ENCODE results near the gene ANO7. TPM values are rescaled to one million over a fixed set of nuclear protein-coding genes. Genes with fewer than 3 reads are reported as not detected.

The ANO7 gene
- total and polyA plus RNA-seq, 5 donors from 2014 or later: 0.17 TPM; not detected in 4

DNA sequence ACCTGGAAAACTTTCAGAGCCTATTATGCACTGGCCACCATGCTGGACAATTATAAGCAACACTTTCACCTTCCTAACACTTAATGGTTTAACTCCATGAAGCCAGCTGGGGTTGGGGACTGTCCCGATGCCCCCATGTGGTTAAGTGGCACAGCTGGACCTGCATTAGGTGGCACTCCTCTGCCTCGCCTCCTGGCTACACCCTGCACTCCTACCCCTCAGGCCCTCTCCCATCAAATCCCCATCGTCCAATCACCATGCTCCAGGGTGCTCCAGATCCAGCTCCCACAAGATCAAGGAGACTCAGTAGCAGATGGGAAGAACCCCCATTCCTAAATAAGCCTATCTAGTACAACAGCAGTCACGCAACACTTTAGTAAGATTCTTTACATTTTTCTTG, 73.2 kb downstream of the ANO7 start:
- no peak for ATAC-seq (ENCODE audit: low read depth in 2 of 2)
- Histone ChIP-seq H3K4me1 (ENCODE audit: control insufficient read depth, insufficient read depth, low read length, poor library complexity, severe bottlenecking) (no peaks in the 10 kb centered on the region), H3K27ac (ENCODE audit: insufficient read depth, low read length, poor library complexity, severe bottlenecking) (no peak overlapping the region), H3K9me3 (ENCODE audit: control insufficient read depth in 2 of 2, low read length in 2 of 2) (no peaks in the 10 kb centered on the region), H3K36me3 (ENCODE audit: control insufficient read depth, insufficient read depth, low read length) (peaks cover 65% of the 10 kb centered on the region), H3K4me3 (ENCODE audit: low read depth, low read length) (no peak overlapping the region), H3K27me3 (ENCODE audit: control insufficient read depth, insufficient read depth, low read length) (no peaks in the 10 kb centered on the region)
- H3K27me3 Mint-ChIP-seq: no peaks in the 10 kb centered on the region
- no peak overlapping the region for H3K4me3 Mint-ChIP-seq
- no peaks in the 10 kb centered on the region for H3K9me3 Mint-ChIP-seq
- peak overlapping the region in 1 of 3 donors; percentile 74 for H3K27ac Mint-ChIP-seq
- H3K4me1 Mint-ChIP-seq: peaks cover 6 to 9% (median 8%) of the 10 kb centered on the region in 4 donors
- DNase-seq: no peak
- peaks cover 47% of the 10 kb centered on the region for H3K36me3 Mint-ChIP-seq

DNA sequence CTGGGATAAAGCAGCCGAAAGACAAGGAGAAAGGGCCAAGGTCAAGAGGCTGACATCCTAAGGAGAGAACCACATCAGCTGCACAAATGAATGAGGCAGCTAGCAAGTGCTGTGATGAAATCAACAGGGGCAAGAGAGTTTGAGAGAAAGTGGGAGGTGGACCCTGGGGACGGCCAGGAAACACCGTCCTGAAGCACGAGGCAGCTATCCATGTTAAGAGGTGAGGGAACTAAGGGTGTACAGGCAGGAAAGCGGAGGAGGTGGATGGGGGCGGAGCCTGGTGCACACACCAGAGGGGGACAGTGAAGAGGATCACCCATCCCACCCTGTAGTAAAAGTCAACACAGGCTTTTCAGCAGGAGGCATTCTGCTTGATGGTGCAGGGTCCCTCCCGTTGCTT, 74.6 kb downstream of the ANO7 start:
- Mint-ChIP-seq H3K4me1 (peaks cover 6 to 14% (median 10%) of the 10 kb centered on the region in 4 donors), H3K4me3 (no peak overlapping the region), H3K9me3 (no peaks in the 10 kb centered on the region), H3K27ac (peak overlapping the region in 1 of 3 donors; percentile 26), H3K27me3 (no peaks in the 10 kb centered on the region), H3K36me3 (peaks cover 38% of the 10 kb centered on the region)
- ATAC-seq (ENCODE audit: low read depth in 2 of 2) (no peak), DNase-seq (no peak)
- Histone ChIP-seq H3K27ac (ENCODE audit: insufficient read depth, low read length, poor library complexity, severe bottlenecking) (no peak overlapping the region), H3K4me3 (ENCODE audit: low read depth, low read length) (no peak overlapping the region), H3K27me3 (ENCODE audit: control insufficient read depth, insufficient read depth, low read length) (no peaks in the 10 kb centered on the region), H3K36me3 (ENCODE audit: control insufficient read depth, insufficient read depth, low read length) (peaks cover 64% of the 10 kb centered on the region), H3K9me3 (ENCODE audit: control insufficient read depth in 2 of 2, low read length in 2 of 2) (no peaks in the 10 kb centered on the region), H3K4me1 (ENCODE audit: control insufficient read depth, insufficient read depth, low read length, poor library complexity, severe bottlenecking) (no peaks in the 10 kb centered on the region)

DNA sequence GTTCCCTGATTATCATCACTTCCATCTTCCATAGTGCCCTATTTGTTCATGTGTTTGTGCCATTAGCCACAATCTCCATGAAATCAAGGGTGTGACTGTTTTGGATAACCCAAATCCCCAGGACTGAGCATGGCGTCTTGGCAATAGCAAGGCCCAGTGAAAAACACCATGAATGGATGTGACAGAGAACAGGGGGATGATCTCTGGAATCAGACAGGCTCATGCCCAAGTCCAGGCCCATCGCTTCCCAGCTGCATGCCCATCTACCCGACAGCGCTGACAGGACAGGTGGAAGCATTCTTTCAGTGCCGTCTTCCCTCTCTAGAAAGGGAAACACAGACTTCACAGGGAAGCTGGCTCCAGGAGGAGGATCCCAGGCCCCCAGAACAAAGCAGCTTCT, 77.0 kb downstream of the ANO7 start:
- H3K9me3 ChIP-seq (ENCODE audit: control insufficient read depth in 2 of 2, low read length in 2 of 2): no peaks in the 10 kb centered on the region
- H3K4me1 ChIP-seq (ENCODE audit: control insufficient read depth, insufficient read depth, low read length, poor library complexity, severe bottlenecking): peaks cover under 1% of the 10 kb centered on the region
- Mint-ChIP-seq H3K27me3 (peaks cover 4% of the 10 kb centered on the region), H3K36me3 (peaks cover 28% of the 10 kb centered on the region), H3K4me1 (peaks cover 11 to 22% (median 13%) of the 10 kb centered on the region in 4 donors), H3K27ac (no peak overlapping the region), H3K4me3 (no peak overlapping the region), H3K9me3 (no peaks in the 10 kb centered on the region)
- H3K4me3 ChIP-seq (ENCODE audit: low read depth, low read length): no peak overlapping the region
- H3K27ac ChIP-seq (ENCODE audit: insufficient read depth, low read length, poor library complexity, severe bottlenecking): no peak overlapping the region
- ATAC-seq (ENCODE audit: low read depth in 2 of 2) (no peak), DNase-seq (no peak)
- no peaks in the 10 kb centered on the region for H3K27me3 ChIP-seq (ENCODE audit: control insufficient read depth, insufficient read depth, low read length)
- peaks cover 51% of the 10 kb centered on the region for H3K36me3 ChIP-seq (ENCODE audit: control insufficient read depth, insufficient read depth, low read length)

DNA sequence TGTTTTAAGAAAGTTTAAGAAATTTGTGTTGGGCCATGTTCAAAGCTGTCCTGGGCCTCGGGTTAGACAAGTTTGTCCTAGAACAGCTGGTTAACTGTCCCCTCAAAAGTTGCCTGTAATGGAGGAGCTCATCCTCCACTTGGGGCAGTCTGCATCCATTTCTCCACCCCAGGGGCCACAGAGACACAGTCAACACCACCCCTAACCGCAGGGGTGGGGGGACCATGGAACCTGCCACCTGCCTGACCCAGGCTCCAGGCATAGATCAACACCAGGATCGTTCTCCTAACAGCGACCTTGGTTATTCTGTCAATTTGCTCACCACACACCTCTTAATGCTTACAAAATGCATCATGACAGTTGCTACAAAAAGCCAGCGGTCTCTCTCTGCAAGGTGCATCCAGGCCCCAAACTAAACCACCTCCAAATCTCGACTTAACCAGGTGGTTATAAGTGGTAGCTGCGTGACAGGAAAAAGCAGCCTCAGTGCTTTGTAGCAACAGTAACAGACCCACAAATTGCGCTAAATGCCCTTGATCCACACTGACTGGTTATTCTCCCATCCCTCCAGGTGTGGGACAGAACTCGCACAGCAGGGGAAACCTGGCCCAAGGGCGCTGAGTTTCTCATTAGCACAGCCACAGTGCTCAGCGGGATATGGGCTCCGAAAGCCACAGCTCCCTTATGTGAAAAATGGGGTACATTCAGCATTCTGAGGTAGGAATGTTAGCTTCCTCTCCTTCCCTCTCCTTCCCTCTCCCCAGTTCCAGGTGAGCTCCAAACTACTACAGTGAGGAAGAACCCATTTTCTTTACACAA, 79.0 kb downstream of the ANO7 start:
- ATAC-seq (ENCODE audit: low read depth in 2 of 2) (no peak), DNase-seq (no peak)
- H3K4me1 Mint-ChIP-seq: peaks cover 18 to 34% (median 24%) of the 10 kb centered on the region in 4 donors
- Histone ChIP-seq H3K27ac (ENCODE audit: insufficient read depth, low read length, poor library complexity, severe bottlenecking) (no peak overlapping the region), H3K4me3 (ENCODE audit: low read depth, low read length) (no peak overlapping the region), H3K9me3 (ENCODE audit: control insufficient read depth in 2 of 2, low read length in 2 of 2) (no peaks in the 10 kb centered on the region), H3K36me3 (ENCODE audit: control insufficient read depth, insufficient read depth, low read length) (peaks cover 31% of the 10 kb centered on the region), H3K4me1 (ENCODE audit: control insufficient read depth, insufficient read depth, low read length, poor library complexity, severe bottlenecking) (peaks cover 16% of the 10 kb centered on the region), H3K27me3 (ENCODE audit: control insufficient read depth, insufficient read depth, low read length) (no peaks in the 10 kb centered on the region)
- peak overlapping the region in 1 of 3 donors; percentile 5 for H3K27ac Mint-ChIP-seq
- no peaks in the 10 kb centered on the region for H3K9me3 Mint-ChIP-seq
- H3K4me3 Mint-ChIP-seq: peak overlapping the region in 2 of 4 donors; percentile 17 to 70
- H3K27me3 Mint-ChIP-seq: peaks cover 4% of the 10 kb centered on the region
- peaks cover 15% of the 10 kb centered on the region for H3K36me3 Mint-ChIP-seq

DNA sequence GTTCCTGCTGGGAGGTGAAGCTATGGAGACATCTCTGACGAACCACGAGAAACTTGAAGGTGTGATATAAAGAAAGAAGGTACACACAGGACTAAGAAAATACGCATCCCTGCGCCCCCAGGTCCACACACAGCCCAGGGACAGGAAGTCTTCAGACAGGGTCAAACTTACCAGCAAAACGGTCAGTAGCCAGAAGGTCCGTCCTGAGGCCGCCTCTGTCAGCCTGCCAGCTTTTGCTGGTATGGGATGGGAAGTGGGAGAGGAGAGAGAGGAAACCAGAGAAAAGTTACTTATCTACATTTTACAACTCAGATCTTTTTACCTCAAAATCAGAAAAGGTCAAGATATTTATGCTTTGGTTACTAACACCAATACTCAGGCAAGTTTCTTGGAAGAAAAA, 79.8 kb downstream of the ANO7 start:
- Mint-ChIP-seq H3K9me3 (no peaks in the 10 kb centered on the region), H3K4me1 (peaks cover 20 to 38% (median 23%) of the 10 kb centered on the region in 4 donors), H3K4me3 (peak overlapping the region in 2 of 4 donors; percentile 86 to 96), H3K36me3 (peaks cover 6% of the 10 kb centered on the region), H3K27ac (no peak overlapping the region), H3K27me3 (peaks cover 4% of the 10 kb centered on the region)
- H3K4me1 ChIP-seq (ENCODE audit: control insufficient read depth, insufficient read depth, low read length, poor library complexity, severe bottlenecking): peaks cover 22% of the 10 kb centered on the region
- DNase-seq: no peak
- no peak for ATAC-seq (ENCODE audit: low read depth in 2 of 2)
- H3K36me3 ChIP-seq (ENCODE audit: control insufficient read depth, insufficient read depth, low read length): peaks cover 23% of the 10 kb centered on the region
- H3K4me3 ChIP-seq (ENCODE audit: low read depth, low read length): no peak overlapping the region
- H3K27ac ChIP-seq (ENCODE audit: insufficient read depth, low read length, poor library complexity, severe bottlenecking): no peak overlapping the region
- no peaks in the 10 kb centered on the region for H3K9me3 ChIP-seq (ENCODE audit: control insufficient read depth in 2 of 2, low read length in 2 of 2)
- no peaks in the 10 kb centered on the region for H3K27me3 ChIP-seq (ENCODE audit: control insufficient read depth, insufficient read depth, low read length)

DNA sequence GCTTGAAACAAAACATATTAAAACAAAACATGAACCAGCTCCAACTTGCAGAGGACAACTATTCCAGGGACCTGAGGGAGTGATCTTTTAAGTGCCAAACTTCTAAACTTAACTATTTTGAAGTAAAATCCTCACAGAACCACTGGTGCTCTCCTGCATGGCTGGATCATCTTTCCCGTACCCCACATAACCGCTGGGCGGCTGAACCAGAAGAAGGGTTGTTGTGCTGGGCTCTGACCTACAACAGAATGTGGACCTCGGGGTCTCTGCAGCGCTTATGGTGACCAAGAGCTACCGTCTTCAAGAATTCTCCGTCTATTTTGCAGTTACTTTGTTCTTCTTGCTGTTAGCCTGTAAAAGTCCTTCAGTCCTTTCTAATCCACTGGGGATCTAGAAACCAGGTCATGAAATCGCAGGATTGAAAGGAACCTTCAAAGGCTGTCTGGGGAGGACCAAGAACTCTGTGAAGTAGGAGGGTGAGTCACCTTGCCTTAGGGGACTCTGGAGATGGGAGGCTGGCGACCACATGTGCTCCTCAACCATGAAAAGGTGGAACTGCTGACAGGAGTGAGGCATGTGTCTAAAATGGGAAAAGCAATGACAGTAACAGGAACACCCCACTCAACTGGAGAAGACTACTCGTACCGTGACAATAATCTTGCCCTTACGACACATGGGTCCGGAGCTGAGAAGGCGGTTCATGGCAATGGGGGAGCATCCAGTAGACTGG, 80.4 kb downstream of the ANO7 start:
- Histone ChIP-seq H3K27me3 (ENCODE audit: control insufficient read depth, insufficient read depth, low read length) (no peaks in the 10 kb centered on the region), H3K36me3 (ENCODE audit: control insufficient read depth, insufficient read depth, low read length) (peaks cover 17% of the 10 kb centered on the region), H3K4me1 (ENCODE audit: control insufficient read depth, insufficient read depth, low read length, poor library complexity, severe bottlenecking) (peaks cover 24% of the 10 kb centered on the region), H3K27ac (ENCODE audit: insufficient read depth, low read length, poor library complexity, severe bottlenecking) (no peak overlapping the region), H3K4me3 (ENCODE audit: low read depth, low read length) (no peak overlapping the region), H3K9me3 (ENCODE audit: control insufficient read depth in 2 of 2, low read length in 2 of 2) (no peaks in the 10 kb centered on the region)
- H3K27ac Mint-ChIP-seq: peak overlapping the region in 1 of 3 donors; percentile 48
- peaks cover under 1% of the 10 kb centered on the region for H3K36me3 Mint-ChIP-seq
- H3K27me3 Mint-ChIP-seq: peaks cover 4% of the 10 kb centered on the region
- peak overlapping the region in 2 of 4 donors; percentile 63 to 96 for H3K4me3 Mint-ChIP-seq
- ATAC-seq (ENCODE audit: low read depth in 2 of 2) (no peak), DNase-seq (no peak)
- H3K4me1 Mint-ChIP-seq: peaks cover 21 to 44% (median 26%) of the 10 kb centered on the region in 4 donors
- H3K9me3 Mint-ChIP-seq: no peaks in the 10 kb centered on the region

DNA sequence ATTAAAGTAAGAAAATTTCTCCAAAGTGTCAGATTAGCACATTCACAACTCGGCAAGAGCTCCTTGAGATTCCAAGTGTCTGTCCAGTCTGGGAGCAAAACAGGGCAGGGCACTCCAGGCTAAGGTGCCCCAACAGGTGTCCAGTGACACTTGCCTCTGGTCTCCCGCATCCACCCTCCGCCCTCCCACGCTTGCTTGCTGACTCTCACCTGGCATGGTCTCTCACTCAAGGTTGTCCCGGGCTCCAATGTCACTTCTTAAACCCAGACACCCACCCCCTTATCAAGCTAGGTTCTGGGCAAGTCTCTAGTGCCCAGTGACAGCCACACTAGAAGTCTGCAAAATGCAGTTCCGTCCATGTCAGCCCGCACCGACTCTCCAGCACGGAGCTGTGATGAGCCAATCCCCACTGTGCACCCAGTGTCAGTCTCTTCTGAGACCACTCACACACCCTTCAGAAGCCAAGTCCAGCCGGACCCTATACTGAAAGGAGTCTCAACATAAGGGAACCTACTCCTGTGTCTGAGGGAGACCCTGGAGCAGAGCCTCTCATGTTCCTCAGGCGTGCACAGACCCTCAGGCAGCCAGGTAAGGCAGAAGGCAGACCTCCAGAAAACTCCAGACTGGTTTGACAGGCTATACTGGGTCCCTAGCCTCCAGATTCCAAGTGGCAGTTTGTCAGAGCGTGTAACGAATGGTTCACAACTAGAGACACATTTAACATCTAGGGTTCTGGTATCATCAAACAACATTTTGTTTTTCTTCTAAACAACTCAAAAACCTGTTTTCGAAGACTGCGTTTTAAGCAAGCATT, 81.4 kb downstream of the ANO7 start:
- Histone ChIP-seq H3K27me3 (ENCODE audit: control insufficient read depth, insufficient read depth, low read length) (no peaks in the 10 kb centered on the region), H3K4me3 (ENCODE audit: low read depth, low read length) (no peak overlapping the region), H3K36me3 (ENCODE audit: control insufficient read depth, insufficient read depth, low read length) (peaks cover 16% of the 10 kb centered on the region), H3K9me3 (ENCODE audit: control insufficient read depth in 2 of 2, low read length in 2 of 2) (no peaks in the 10 kb centered on the region), H3K4me1 (ENCODE audit: control insufficient read depth, insufficient read depth, low read length, poor library complexity, severe bottlenecking) (peaks cover 24% of the 10 kb centered on the region), H3K27ac (ENCODE audit: insufficient read depth, low read length, poor library complexity, severe bottlenecking) (no peak overlapping the region)
- H3K36me3 Mint-ChIP-seq: no peaks in the 10 kb centered on the region
- peaks cover 27 to 53% (median 29%) of the 10 kb centered on the region in 4 donors for H3K4me1 Mint-ChIP-seq
- peaks cover 0 to under 1% (median 0%) of the 10 kb centered on the region in 7 donors for H3K9me3 Mint-ChIP-seq
- no peak for DNase-seq
- no peak for ATAC-seq (ENCODE audit: low read depth in 2 of 2)
- H3K27ac Mint-ChIP-seq: peak overlapping the region in 1 of 3 donors; percentile 13
- H3K27me3 Mint-ChIP-seq: peaks cover 4% of the 10 kb centered on the region
- H3K4me3 Mint-ChIP-seq: peak overlapping the region; percentile 49 to 96 (median 76)

All from CD4-positive, CD25-positive, alpha-beta regulatory T cell (primary cell).